MCF 10A (cell line): ENCODE results near the gene CEP128. TPM values are rescaled to one million over a fixed set of nuclear protein-coding genes. Genes with fewer than 3 reads are reported as not detected.

ENCODE experiments used
- BruUV-seq: library from RNA; stranded (reverse); fragments of 400-500 nt; replicated peaks from 2 replicates; lab custom pipeline; 2021; lab: Mats Ljungman, UMichigan
- CTCF ChIA-PET: fragments of 300-600 bp; sonication (Branson Sonifier 250); formaldehyde crosslinking; extraction: SDS; loops from one replicate; lab custom pipeline; 2021; ENCODE audit warnings: antibody characterized with exemption, inconsistent platforms; lab: Yijun Ruan, JAX
- POLR2A ChIA-PET: fragments of 300-600, 350-650 bp; sonication (Branson Sonifier 250); formaldehyde crosslinking; extraction: SDS; loops from one replicate; lab custom pipeline; 2020; ENCODE audit warnings: antibody characterized with exemption, inconsistent platforms; lab: Yijun Ruan, JAX
- DNase-seq: peaks from one replicate; pipeline ENCODE4 v3.0.0-alpha.2; 2018; ENCODE audit not compliant: unreplicated experiment
- H3K27ac Mint-ChIP-seq: one replicate; pipeline ENCODE4 v1.8.0; 2022; ENCODE audit warnings: mild to moderate bottlenecking, low read depth, mixed read lengths; ENCODE audit not compliant: unreplicated experiment
- H3K27me3 Mint-ChIP-seq: one replicate; pipeline ENCODE4 v1.8.0; 2022; ENCODE audit warnings: mixed read lengths; ENCODE audit not compliant: insufficient read depth, unreplicated experiment
- H3K36me3 Mint-ChIP-seq: one replicate; pipeline ENCODE4 v1.8.0; 2022; ENCODE audit warnings: mild to moderate bottlenecking, moderate library complexity, mixed read lengths; ENCODE audit not compliant: insufficient read depth, unreplicated experiment
- H3K4me1 Mint-ChIP-seq: one replicate; pipeline ENCODE4 v1.8.0; 2022; ENCODE audit warnings: mixed read lengths; ENCODE audit not compliant: insufficient read depth, unreplicated experiment
- H3K4me3 Mint-ChIP-seq: one replicate; pipeline ENCODE4 v1.8.0; 2022; ENCODE audit warnings: mild to moderate bottlenecking, moderate library complexity, mixed read lengths; ENCODE audit not compliant: unreplicated experiment
- H3K9me3 Mint-ChIP-seq: one replicate; pipeline ENCODE4 v1.8.0; 2022; ENCODE audit warnings: mixed read lengths; ENCODE audit not compliant: unreplicated experiment
- intact Hi-C: fragments of 100-400 bp; cut with micrococcal nuclease; formaldehyde crosslinking; loops from 2 replicates; pipeline ENCODE4 v1.14.1; 2022
- total RNA-seq: library from RNA; stranded (reverse); gene quantifications from 2 replicates; pipeline ENCODE4 v1.2.3, GENCODE V29; 2022
- TF ChIP-seq, protein P1 (sequence below): fragments of 200-600 bp; IDR thresholded peaks from one replicate; pipeline ENCODE4 v1.8.0; 2022; ENCODE audit warnings: antibody characterized with exemption, mild to moderate bottlenecking; ENCODE audit not compliant: unreplicated experiment

CEP128 gene
- total RNA-seq, 1 experiment from 2014 or later = 12.5 TPM

DNA sequence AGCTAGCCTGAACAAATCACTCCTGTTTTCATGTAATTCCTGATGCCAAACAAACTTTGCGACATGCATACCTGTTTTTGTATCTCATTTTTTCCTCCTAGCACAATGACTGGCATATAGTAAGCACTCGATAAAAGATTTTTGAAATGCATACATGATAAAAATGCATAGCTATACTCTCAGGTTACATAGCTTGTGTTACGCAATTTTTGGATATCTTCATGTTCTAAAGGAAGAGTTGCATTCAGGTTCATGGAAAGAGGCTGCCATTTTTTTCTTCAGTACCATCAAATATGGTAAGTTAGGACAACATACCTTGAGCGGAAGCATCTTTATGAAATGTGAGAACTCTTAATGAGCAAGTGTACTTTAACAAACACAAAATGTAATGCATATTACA lies 445.4 kb downstream of the CEP128 start:
- Mint-ChIP-seq H3K4me3 (no peak overlapping the region), H3K36me3 (no peaks in the 10 kb centered on the region), H3K9me3 (no peaks in the 10 kb centered on the region), H3K27me3 (no peaks in the 10 kb centered on the region), H3K4me1 (no peaks in the 10 kb centered on the region), H3K27ac (no peak overlapping the region)
- DNase-seq = no peak
- ChIA-PET POLR2A (no interaction called here), CTCF (interaction anchor here (0.6 kb wide), 1 partner anchor 352 kb away, joined by 3 read pairs; no protein-coding TSS in a partner anchor)
- TF ChIP-seq, protein P1, sequence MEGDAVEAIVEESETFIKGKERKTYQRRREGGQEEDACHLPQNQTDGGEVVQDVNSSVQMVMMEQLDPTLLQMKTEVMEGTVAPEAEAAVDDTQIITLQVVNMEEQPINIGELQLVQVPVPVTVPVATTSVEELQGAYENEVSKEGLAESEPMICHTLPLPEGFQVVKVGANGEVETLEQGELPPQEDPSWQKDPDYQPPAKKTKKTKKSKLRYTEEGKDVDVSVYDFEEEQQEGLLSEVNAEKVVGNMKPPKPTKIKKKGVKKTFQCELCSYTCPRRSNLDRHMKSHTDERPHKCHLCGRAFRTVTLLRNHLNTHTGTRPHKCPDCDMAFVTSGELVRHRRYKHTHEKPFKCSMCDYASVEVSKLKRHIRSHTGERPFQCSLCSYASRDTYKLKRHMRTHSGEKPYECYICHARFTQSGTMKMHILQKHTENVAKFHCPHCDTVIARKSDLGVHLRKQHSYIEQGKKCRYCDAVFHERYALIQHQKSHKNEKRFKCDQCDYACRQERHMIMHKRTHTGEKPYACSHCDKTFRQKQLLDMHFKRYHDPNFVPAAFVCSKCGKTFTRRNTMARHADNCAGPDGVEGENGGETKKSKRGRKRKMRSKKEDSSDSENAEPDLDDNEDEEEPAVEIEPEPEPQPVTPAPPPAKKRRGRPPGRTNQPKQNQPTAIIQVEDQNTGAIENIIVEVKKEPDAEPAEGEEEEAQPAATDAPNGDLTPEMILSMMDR = no peak
- intact Hi-C loops = no loop called here
- BruUV-seq = no TSS peak

DNA sequence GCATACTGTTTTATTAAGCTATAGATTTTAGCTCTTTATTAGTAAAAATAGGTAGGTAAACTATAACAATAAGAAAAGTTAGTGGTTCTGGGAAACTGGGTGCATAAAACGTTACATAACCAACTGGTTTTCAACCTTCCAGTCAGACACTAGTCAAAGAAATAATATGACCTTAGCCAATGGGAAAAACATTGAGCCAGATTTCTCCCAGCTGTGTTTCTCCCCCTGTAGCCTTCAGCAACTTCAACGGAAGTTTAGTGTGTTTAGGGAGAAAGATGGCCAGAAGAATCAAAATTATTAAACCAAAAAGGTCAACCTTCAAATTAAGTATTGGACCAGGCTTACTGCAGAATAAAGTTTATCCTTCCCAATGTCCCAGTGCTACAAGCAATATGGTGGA lies 446.8 kb downstream of the CEP128 start:
- Mint-ChIP-seq H3K27ac (no peak overlapping the region), H3K27me3 (no peaks in the 10 kb centered on the region), H3K9me3 (no peaks in the 10 kb centered on the region), H3K36me3 (no peaks in the 10 kb centered on the region), H3K4me3 (no peak overlapping the region), H3K4me1 (no peaks in the 10 kb centered on the region)
- DNase-seq = no peak
- BruUV-seq = no TSS peak
- intact Hi-C loops = no loop called here
- ChIA-PET POLR2A (interaction anchor here (0.7 kb wide), 1 partner anchor 29 kb away, joined by 5 read pairs; no protein-coding TSS in a partner anchor), CTCF (no interaction called here)
- TF ChIP-seq, protein P1 = no peak

DNA sequence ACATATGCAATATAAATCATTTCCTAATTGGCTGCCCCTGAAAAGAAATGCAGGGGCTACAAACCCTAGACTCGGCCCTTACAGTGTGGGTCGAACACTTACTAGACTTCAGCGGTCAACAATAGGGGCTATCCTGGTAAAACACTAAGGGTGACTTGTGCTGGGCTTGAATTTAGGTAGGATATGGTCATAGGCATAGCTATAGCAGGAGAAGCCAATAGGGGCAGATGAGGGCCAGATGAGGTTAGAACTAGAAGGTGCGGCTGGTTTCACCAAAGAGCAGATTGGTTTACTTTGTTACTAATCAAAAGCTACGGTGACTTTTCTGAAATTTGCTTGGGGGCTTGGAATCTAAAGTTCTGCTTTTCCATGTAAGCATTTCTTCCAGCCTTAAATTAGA lies 447.9 kb downstream of the CEP128 start:
- DNase-seq = no peak
- Mint-ChIP-seq H3K27me3 (no peaks in the 10 kb centered on the region), H3K4me1 (no peaks in the 10 kb centered on the region), H3K9me3 (no peaks in the 10 kb centered on the region), H3K36me3 (no peaks in the 10 kb centered on the region), H3K4me3 (no peak overlapping the region), H3K27ac (no peak overlapping the region)
- intact Hi-C loops = no loop called here
- CTCF ChIA-PET = no interaction called here
- POLR2A ChIA-PET = no interaction called here
- no TSS peak for BruUV-seq
- TF ChIP-seq, protein P1 = no peak

DNA sequence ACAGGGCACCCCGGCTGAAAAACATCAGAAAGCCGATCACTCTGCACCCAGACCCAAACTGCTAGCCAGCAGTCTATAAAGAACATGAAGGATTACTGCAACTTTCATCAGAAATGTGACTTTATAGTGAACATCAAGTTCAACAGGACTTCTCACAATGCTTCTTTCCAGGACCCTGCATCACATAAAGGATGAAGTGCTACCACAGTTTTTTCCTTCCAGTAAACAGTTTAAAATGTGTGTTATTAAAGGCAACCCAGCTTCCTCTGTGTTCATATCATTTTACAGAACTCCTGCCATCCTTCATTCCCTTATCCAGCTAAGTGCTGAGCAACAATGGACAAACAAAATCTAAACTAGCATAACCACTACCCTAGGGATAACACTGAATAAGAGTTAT lies 449.9 kb downstream of the CEP128 start:
- H3K27ac Mint-ChIP-seq = no peak overlapping the region

More for the DNA sequence above, 449.9 kb downstream of the CEP128 start:
- ChIA-PET CTCF (interaction anchor here (0.6 kb wide), 1 partner anchor 233 kb away, joined by 3 read pairs; no protein-coding TSS in a partner anchor), POLR2A (no interaction called here)
- Mint-ChIP-seq H3K36me3 (no peaks in the 10 kb centered on the region), H3K9me3 (peaks cover 9% of the 10 kb centered on the region), H3K4me1 (no peaks in the 10 kb centered on the region), H3K4me3 (no peak overlapping the region), H3K27me3 (no peaks in the 10 kb centered on the region)
- intact Hi-C loops = no loop called here
- TF ChIP-seq, protein P1 = no peak
- no peak for DNase-seq
- BruUV-seq = no TSS peak
